Tibial artery (tissue), 4 donors: Measurements from ENCODE around the gene ASCC2.
"Not testable (repeated sequence)": the region's sequence is repeated elsewhere in the genome, so short reads cannot be mapped to it uniquely, and the experiment has no call there.

Experiments used
- DNase-seq, 2 donors: peaks; one replicate each; pipeline ENCODE4 v3.0.0-alpha.2; 2019
- H3K27ac ChIP-seq, 2 donors: fragments of 200-600 bp; sonication (generic) in 1 of 2; 1 replicate in 1 of 2; 2 replicates in 1 of 2; pipeline ENCODE4 v1.5.1; 2018 to 2019; ENCODE audit warnings: mild to moderate bottlenecking in 1 of 2
- H3K27me3 ChIP-seq, 2 donors: fragments of 200-600 bp; sonication (generic) in 1 of 2; one replicate each; pipeline versions ENCODE4 v1.5.1 to v1.6.0; 2016 to 2019
- H3K36me3 ChIP-seq, 3 donors: fragments of 200-600 bp; sonication (generic) in 2 of 3; one replicate each; pipeline ENCODE4 v1.5.1; 2016 to 2019; ENCODE audit warnings: mild to moderate bottlenecking in 2 of 3
- H3K4me1 ChIP-seq, 4 donors: fragments of 200-600 bp; sonication (generic) in 2 of 4; 1 replicate in 3 of 4; 2 replicates in 1 of 4; pipeline ENCODE4 v1.5.1; 2016 to 2019
- H3K4me3 ChIP-seq, 2 donors: fragments of 200-600 bp; sonication (generic) in 1 of 2; 1 replicate in 1 of 2; 2 replicates in 1 of 2; pipeline ENCODE4 v1.5.1; 2018 to 2019; ENCODE audit warnings: mild to moderate bottlenecking in 2 of 2
- H3K9me3 ChIP-seq, 3 donors: fragments of 200-600 bp; sonication (generic) in 1 of 3; one replicate each; pipeline ENCODE4 v1.5.1; 2016 to 2019
- intact Hi-C: fragments of 100-400 bp; cut with DNase I; formaldehyde crosslinking; loops from one replicate; pipeline ENCODE4 v1.15.0; 2023; ENCODE audit warnings: low total_unique reads
- TF ChIP-seq, protein P1 (sequence below), 2 experiments: fragments of 200-600 bp in 1 of 2; fragments of 450-650 bp in 1 of 2; IDR thresholded peaks; one replicate each; pipeline ENCODE4 v1.5.1; 2017 to 2019; ENCODE audit warnings: antibody characterized with exemption in 2 of 2, mild to moderate bottlenecking in 1 of 2, moderate library complexity in 1 of 2

ASCC2 gene

DNA sequence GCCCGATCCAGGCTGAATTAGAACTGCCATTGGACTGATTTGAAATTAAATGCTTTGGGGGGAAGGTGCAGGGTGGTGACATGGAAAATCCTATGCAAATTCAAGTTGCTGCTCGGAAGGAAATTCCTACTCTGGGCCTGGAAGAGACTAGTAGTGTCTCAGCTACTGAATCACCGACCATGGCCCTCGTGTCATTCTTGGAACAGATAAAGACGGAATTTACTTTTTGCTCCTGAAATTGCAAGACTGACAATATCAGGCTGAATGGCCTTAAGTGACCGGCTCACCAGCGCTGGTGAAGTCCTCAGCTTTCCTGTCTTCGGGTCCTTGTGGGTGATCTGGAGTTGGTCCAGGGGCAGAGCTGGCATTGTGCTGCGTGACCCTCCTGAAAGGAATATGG lies 6.1 kb downstream of the ASCC2 start:
- Histone ChIP-seq H3K4me1 (peaks cover 0 to 8% (median 3%) of the 10 kb centered on the region in 4 donors), H3K9me3 (no peaks in the 10 kb centered on the region), H3K27me3 (no peaks in the 10 kb centered on the region), H3K27ac (no peak overlapping the region), H3K36me3 (peaks cover 14 to 74% (median 52%) of the 10 kb centered on the region in 3 donors), H3K4me3 (no peak overlapping the region)
- intact Hi-C loops, result loop anchor here (10.0 kb wide), 1 partner anchor 173 kb away; no protein-coding TSS in a partner anchor
- TF ChIP-seq, protein P1, sequence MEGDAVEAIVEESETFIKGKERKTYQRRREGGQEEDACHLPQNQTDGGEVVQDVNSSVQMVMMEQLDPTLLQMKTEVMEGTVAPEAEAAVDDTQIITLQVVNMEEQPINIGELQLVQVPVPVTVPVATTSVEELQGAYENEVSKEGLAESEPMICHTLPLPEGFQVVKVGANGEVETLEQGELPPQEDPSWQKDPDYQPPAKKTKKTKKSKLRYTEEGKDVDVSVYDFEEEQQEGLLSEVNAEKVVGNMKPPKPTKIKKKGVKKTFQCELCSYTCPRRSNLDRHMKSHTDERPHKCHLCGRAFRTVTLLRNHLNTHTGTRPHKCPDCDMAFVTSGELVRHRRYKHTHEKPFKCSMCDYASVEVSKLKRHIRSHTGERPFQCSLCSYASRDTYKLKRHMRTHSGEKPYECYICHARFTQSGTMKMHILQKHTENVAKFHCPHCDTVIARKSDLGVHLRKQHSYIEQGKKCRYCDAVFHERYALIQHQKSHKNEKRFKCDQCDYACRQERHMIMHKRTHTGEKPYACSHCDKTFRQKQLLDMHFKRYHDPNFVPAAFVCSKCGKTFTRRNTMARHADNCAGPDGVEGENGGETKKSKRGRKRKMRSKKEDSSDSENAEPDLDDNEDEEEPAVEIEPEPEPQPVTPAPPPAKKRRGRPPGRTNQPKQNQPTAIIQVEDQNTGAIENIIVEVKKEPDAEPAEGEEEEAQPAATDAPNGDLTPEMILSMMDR (IDR thresholded peaks at IDR 0.05), result no peak
- no peak for DNase-seq

DNA sequence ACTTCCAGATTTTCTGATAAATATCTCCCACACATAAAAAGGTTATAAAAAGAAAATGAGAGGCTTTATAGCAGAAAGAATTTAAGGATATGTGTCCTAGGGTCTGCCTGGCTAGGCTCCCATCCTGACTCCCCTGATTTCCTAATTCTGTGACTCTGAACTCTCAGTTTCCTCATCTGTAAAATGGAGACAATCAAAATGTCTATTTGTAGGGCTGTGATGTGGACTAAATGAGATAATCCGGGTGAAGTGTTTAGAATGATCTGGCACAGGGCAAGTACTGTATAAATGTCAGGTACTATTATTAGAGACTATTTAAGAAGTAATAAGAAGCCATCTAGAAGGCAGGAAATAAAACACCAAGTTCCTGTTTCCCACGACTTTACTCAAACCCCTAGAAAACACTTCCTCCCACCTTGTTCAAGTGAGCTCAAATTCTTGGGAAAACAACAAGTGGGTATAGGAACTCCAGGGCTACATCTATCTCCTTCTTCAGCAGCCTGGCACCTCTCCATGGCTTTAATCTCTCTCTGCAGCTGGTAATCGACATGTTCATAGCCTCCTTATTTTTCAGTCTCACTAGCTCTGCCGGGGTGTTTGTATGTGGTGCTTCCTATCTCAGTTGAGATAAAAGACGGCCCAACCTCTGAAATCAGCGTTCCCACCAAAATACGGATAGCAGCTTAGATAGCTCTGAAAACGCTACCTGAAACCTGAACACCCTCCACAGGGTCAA lies 6.7 kb downstream of the ASCC2 start:
- Histone ChIP-seq H3K27ac (no peak overlapping the region), H3K4me3 (no peak overlapping the region), H3K9me3 (no peaks in the 10 kb centered on the region), H3K36me3 (peaks cover 14 to 78% (median 52%) of the 10 kb centered on the region in 3 donors), H3K27me3 (no peaks in the 10 kb centered on the region), H3K4me1 (peaks cover 0 to 2% (median 0%) of the 10 kb centered on the region in 4 donors)
- TF ChIP-seq, protein P1 (IDR thresholded peaks at IDR 0.05), result no peak
- intact Hi-C loops, result loop anchor here (10.0 kb wide), 1 partner anchor 173 kb away; no protein-coding TSS in a partner anchor
- DNase-seq, result no peak

DNA sequence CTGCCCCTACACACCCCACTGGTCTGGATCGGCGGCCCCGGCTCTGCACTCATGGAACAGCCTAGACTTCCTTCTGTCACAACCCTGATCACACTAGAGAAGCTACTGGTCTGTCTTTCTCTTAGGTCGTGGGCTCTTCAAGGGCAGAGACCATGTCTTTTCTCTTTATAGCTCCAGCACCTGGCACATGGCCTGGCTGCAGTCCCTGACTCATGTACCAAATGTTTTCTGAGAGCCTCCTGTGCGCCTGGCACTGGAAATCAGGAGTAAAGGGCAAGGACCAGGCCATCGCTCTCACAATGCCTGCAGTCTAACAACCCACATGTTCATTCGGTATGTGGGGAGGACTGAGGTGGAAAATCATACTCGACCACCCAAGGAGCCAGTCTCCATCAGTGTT lies 7.5 kb downstream of the ASCC2 start:
- Histone ChIP-seq H3K27ac (no peak overlapping the region), H3K9me3 (no peaks in the 10 kb centered on the region), H3K4me1 (no peaks in the 10 kb centered on the region), H3K4me3 (no peak overlapping the region), H3K36me3 (peaks cover 14 to 84% (median 54%) of the 10 kb centered on the region in 3 donors), H3K27me3 (no peaks in the 10 kb centered on the region)
- intact Hi-C loops, result loop anchor here (10.0 kb wide), 1 partner anchor 174 kb away; no protein-coding TSS in a partner anchor
- TF ChIP-seq, protein P1 (IDR thresholded peaks at IDR 0.05), result no peak
- DNase-seq, result no peak

DNA sequence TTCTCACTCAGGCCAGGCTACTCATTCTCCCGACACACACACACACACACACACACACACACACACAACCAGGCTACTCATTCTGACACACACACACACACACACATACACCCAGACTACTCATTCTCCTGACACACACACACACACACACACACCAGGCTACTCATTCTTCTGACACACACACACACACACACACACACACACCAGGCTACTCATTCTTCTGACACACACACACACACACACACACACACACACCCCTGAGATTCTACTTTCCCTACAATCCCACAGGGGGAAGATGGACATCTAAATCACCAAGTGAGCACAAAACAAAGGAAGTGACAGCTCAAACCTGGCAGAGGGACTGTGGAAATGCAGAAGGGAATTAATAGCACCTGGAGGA lies 10.3 kb downstream of the ASCC2 start:
- H3K4me1 ChIP-seq, H3K9me3 ChIP-seq, H3K27me3 ChIP-seq, DNase-seq, H3K27ac ChIP-seq, H3K4me3 ChIP-seq, intact Hi-C loops: not testable (repeated sequence)
- peaks cover 36 to 88% (median 63%) of the 10 kb centered on the region in 3 donors for H3K36me3 ChIP-seq

DNA sequence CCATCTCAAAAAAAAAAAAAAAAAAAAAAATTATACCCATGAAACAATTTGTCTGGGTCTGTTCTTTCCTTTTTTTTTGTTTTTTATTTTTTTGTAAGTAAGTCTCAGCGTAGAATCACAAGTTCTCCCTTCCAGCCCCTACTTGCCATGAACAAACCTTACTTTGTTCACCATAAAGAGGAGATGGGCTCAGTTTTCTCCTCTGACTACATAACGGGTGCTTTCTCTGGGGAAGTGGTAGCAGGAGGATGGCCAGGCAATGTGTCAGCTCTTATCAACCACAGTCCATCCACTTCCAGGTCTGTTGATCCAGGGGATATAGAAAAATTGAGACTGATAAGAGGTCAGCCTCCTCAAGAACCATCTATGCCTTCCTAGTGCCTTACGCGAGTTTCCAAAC lies 11.0 kb downstream of the ASCC2 start:
- DNase-seq, result no peak

DNA sequence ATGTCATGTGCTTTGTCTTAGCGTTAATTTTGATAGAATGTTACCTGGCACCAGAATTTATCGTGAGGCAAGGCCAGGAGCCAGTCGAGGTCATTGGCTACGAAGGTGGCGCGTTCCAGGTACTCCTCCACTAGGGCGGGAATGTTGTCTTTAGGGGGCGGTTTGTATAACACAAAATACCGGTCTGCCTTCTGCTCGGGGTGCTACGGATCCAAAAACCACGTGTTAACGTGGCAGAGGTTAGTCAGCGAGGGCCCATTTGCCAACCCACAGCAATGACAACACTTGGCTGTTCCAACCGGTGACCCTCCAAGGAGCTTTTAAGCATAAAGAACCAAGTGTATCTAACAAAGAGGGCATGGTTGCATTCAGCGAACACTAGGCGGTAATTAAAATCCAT lies 12.5 kb downstream of the ASCC2 start:
- no peaks in the 10 kb centered on the region for H3K9me3 ChIP-seq
- no peak for DNase-seq
- H3K4me1 ChIP-seq, result no peaks in the 10 kb centered on the region
- TF ChIP-seq, protein P1 (IDR thresholded peaks at IDR 0.05), result no peak
- H3K27me3 ChIP-seq, result no peaks in the 10 kb centered on the region
- peaks cover 43 to 86% (median 62%) of the 10 kb centered on the region in 3 donors for H3K36me3 ChIP-seq
- no peak overlapping the region for H3K4me3 ChIP-seq
- no peak overlapping the region for H3K27ac ChIP-seq
- intact Hi-C loops, result no loop called here

More for the DNA sequence above, 11.0 kb downstream of the ASCC2 start:
- Histone ChIP-seq H3K4me3 (no peak overlapping the region), H3K4me1 (no peaks in the 10 kb centered on the region), H3K36me3 (peaks cover 40 to 87% (median 66%) of the 10 kb centered on the region in 3 donors), H3K27me3 (no peaks in the 10 kb centered on the region), H3K9me3 (no peaks in the 10 kb centered on the region), H3K27ac (no peak overlapping the region)
- intact Hi-C loops, result no loop called here
- TF ChIP-seq, protein P1 (IDR thresholded peaks at IDR 0.05), result no peak
